Panc1 (cell line): Measurements from ENCODE around the gene GFOD2. TPM values are rescaled to one million over a fixed set of nuclear protein-coding genes. Genes with fewer than 3 reads are reported as not detected.
"Not testable (repeated sequence)": the region's sequence is repeated elsewhere in the genome, so short reads cannot be mapped to it uniquely, and the experiment has no call there.

Source experiments
- ATAC-seq: fragments of 200-7000 bp; cut with Tn5 transposase; 2 replicates; pipeline ENCODE4 v1.9.1; 2020; ENCODE audit warnings: mild to moderate bottlenecking, moderate library complexity
- BruUV-seq: library from RNA; stranded (reverse); fragments of 400-500 nt; replicated peaks from 2 replicates; lab custom pipeline; 2021; lab: Mats Ljungman, UMichigan
- CTCF ChIA-PET: fragments of 300-600 bp; sonication (Branson Sonifier 250); formaldehyde crosslinking; loops from one replicate; lab custom pipeline; 2022; ENCODE audit warnings: antibody characterized with exemption; lab: Charles Lee
- POLR2A ChIA-PET: fragments of 300-600 bp; sonication (Branson Sonifier 250); formaldehyde crosslinking; loops from one replicate; lab custom pipeline; 2022; ENCODE audit warnings: antibody characterized with exemption; lab: Charles Lee
- DNase-seq: peaks from one replicate; pipeline ENCODE4 v3.0.0-alpha.2; 2010; ENCODE audit warnings: low read depth, low spot score
- H3K27ac ChIP-seq: 2 replicates; pipeline ENCODE4 v1.5.1; 2011; ENCODE audit warnings: mild to moderate bottlenecking, low read length, inconsistent platforms
- H3K27me3 ChIP-seq: fragments of 200-500 bp; sonication (Bioruptor generic); 2 replicates; pipeline ENCODE4 v1.6.0; 2014; ENCODE audit warnings: low read length, inconsistent platforms; ENCODE audit not compliant: control insufficient read depth, insufficient read depth
- H3K36me3 ChIP-seq: fragments of 200-500 bp; sonication (Bioruptor generic); 2 replicates; pipeline ENCODE4 v1.5.1; 2014; ENCODE audit warnings: inconsistent platforms, mild to moderate bottlenecking, low read length, moderate library complexity; ENCODE audit not compliant: control insufficient read depth, insufficient read depth
- H3K4me1 ChIP-seq: 2 replicates; pipeline ENCODE4 v1.5.1; 2011; ENCODE audit warnings: inconsistent platforms, mild to moderate bottlenecking, low read length, moderate library complexity; ENCODE audit not compliant: control insufficient read depth, insufficient read depth
- H3K4me3 ChIP-seq, 2 experiments: 2 replicates each; pipeline ENCODE4 v1.5.1; 2011 to 2012; ENCODE audit warnings: low read depth in 2 of 2, low read length in 2 of 2, mild to moderate bottlenecking in 2 of 2, inconsistent platforms in 1 of 2, moderate library complexity in 1 of 2
- H3K9me3 ChIP-seq: fragments of 200-500 bp; sonication (Bioruptor generic); 2 replicates; pipeline ENCODE4 v1.5.1; 2014; ENCODE audit warnings: low read depth, mild to moderate bottlenecking, inconsistent platforms, low read length, moderate library complexity; ENCODE audit not compliant: control insufficient read depth, insufficient read depth
- CTCF ChIP-seq: fragments of 450-650 bp; IDR thresholded peaks from 2 replicates; pipeline ENCODE4 v1.5.1; 2017; ENCODE audit warnings: mild to moderate bottlenecking
- POLR2AphosphoS5 ChIP-seq: IDR thresholded peaks from 2 replicates; pipeline ENCODE4 v1.6.1; 2012; ENCODE audit warnings: mild to moderate bottlenecking, low read depth, low read length, moderate library complexity
- REST ChIP-seq, 2 experiments: IDR thresholded peaks; 2 replicates each; pipeline ENCODE4 v1.6.1; 2011 to 2012; ENCODE audit warnings: low read depth in 2 of 2, control low read depth in 1 of 2, low read length in 1 of 2, mild to moderate bottlenecking in 1 of 2, moderate library complexity in 1 of 2; ENCODE audit not compliant: insufficient read depth in 1 of 2
- SIN3A ChIP-seq: IDR thresholded peaks from 2 replicates; pipeline ENCODE4 v1.6.1; 2012; ENCODE audit warnings: low read depth, mild to moderate bottlenecking, low read length, moderate library complexity, borderline replicate concordance; ENCODE audit not compliant: insufficient read depth
- TCF7L2 ChIP-seq: IDR thresholded peaks from 2 replicates; pipeline ENCODE4 v1.6.1; 2011; ENCODE audit warnings: mild to moderate bottlenecking, low read depth, low read length, inconsistent platforms
- in situ Hi-C: cut with HindIII; loops from 2 replicates; pipeline ENCODE4 v1.10.0; 2016; ENCODE audit warnings: low sequenced_read_pairs, low pct_unique_long_range_greater_than_20kb
- intact Hi-C: fragments of 100-400 bp; cut with micrococcal nuclease; formaldehyde crosslinking; loops from one replicate; pipeline ENCODE4 v1.10.0; 2022; ENCODE audit not compliant: unreplicated experiment
- total RNA-seq: library from RNA; stranded (reverse); gene quantifications from one replicate; pipeline ENCODE4 v1.2.1, GENCODE V29; 2021; ENCODE audit not compliant: unreplicated experiment

GFOD2 gene
- total RNA-seq, 1 experiment from 2014 or later, result 15.1 TPM

GRCh38 chr16:67758006-67758405, 38.9 kb upstream of the GFOD2 start:
- no TSS peak for BruUV-seq
- Histone ChIP-seq H3K4me3 (no peak overlapping the region), H3K4me1 (no peaks in the 10 kb centered on the region), H3K27ac (no peak overlapping the region), H3K27me3 (no peaks in the 10 kb centered on the region), H3K9me3 (no peaks in the 10 kb centered on the region), H3K36me3 (no peaks in the 10 kb centered on the region)
- DNase-seq, result no peak
- ATAC-seq, result no peak
- TF ChIP-seq REST (IDR thresholded peaks at IDR 0.05; ENCODE audit: insufficient read depth in 1 of 2, low read depth in 2 of 2, low read length in 1 of 2) (no peak), SIN3A (no peak), POLR2AphosphoS5 (no peak), TCF7L2 (no peak), CTCF (no peak)
- ChIA-PET CTCF (no interaction called here), POLR2A (interaction anchor here (0.5 kb wide), 1 partner anchor 10 kb away, joined by 3 read pairs; no protein-coding TSS in a partner anchor)
- in situ Hi-C loops (no loop called here), intact Hi-C loops (no loop called here)

GRCh38 chr16:67752641-67753040, 33.5 kb upstream of the GFOD2 start:
- Histone ChIP-seq H3K4me1 (no peaks in the 10 kb centered on the region), H3K36me3 (no peaks in the 10 kb centered on the region), H3K27ac (no peak overlapping the region), H3K4me3 (no peak overlapping the region), H3K27me3 (no peaks in the 10 kb centered on the region), H3K9me3 (no peaks in the 10 kb centered on the region)
- intact Hi-C loops, result no loop called here
- DNase-seq (no peak), ATAC-seq (no peak; the same call in 1 of the 2 replicates)
- in situ Hi-C loops, result no loop called here
- ChIA-PET CTCF (no interaction called here), POLR2A (interaction anchor here (0.6 kb wide), 1 partner anchor 39 kb away, joined by 3 read pairs; no protein-coding TSS in a partner anchor)
- no TSS peak for BruUV-seq
- TF ChIP-seq POLR2AphosphoS5, result no peak
- TF ChIP-seq CTCF, result no peak
- no peak for TF ChIP-seq REST (IDR thresholded peaks at IDR 0.05; ENCODE audit: insufficient read depth in 1 of 2, low read depth in 2 of 2, low read length in 1 of 2)
- no peak for TF ChIP-seq TCF7L2

GRCh38 chr16:67751331-67751730, 32.2 kb upstream of the GFOD2 start:
- H3K9me3 ChIP-seq, DNase-seq, H3K4me1 ChIP-seq, POLR2A ChIA-PET, ATAC-seq, in situ Hi-C loops, intact Hi-C loops, H3K36me3 ChIP-seq, H3K4me3 ChIP-seq, BruUV-seq, H3K27ac ChIP-seq, CTCF ChIA-PET, H3K27me3 ChIP-seq: not testable (repeated sequence)
